Measurements from ENCODE around the gene CPPED1.

CPPED1 gene

DNA sequence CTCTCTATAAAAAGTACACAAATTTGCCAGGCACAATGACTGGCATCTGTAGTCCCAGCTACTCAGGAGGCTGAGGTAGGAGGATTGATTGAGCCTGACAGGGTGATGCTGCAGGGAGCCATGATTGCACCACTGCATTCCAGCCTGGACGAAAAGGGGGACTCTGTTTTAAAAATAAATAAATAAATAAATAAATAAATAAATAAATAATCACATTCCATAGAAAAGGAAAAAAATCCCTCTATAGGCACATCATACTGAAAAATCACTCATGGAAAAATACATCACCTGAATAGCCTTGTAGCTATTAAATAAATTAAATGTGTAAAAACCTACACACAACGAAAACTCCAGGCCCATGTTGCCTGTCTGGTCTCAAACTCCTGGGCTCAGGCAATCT lies 56.4 kb downstream of the CPPED1 start:
- Histone ChIP-seq H3K9me3 (ENCODE audit: low read depth, low read length) (no peaks in the 10 kb centered on the region), H3K9ac (ENCODE audit: insufficient read length) (no peak overlapping the region), H3K27ac (no peak overlapping the region), H3K36me3 (ENCODE audit: insufficient read depth, low read length) (no peaks in the 10 kb centered on the region), H3K4me3 (no peak overlapping the region)
- TF ChIP-seq POLR2AphosphoS5 (IDR thresholded peaks at IDR 0.05; ENCODE audit: borderline replicate concordance, low read depth, low read length) = no peak
- TF ChIP-seq EZH2 (IDR thresholded peaks at IDR 0.05) = no peak
- no peak for TF ChIP-seq FOXP2 (optimal IDR thresholded peaks at IDR 0.05; ENCODE audit: control extremely low read depth, extremely low read length, insufficient read depth)
- no peak for DNase-seq (ENCODE audit: low read depth, low spot score)

- Histone ChIP-seq H3K4me3 (no peak overlapping the region), H3K27ac (no peak overlapping the region), H3K36me3 (ENCODE audit: insufficient read depth, low read length) (no peaks in the 10 kb centered on the region), H3K9me3 (ENCODE audit: low read depth, low read length) (no peaks in the 10 kb centered on the region), H3K9ac (ENCODE audit: insufficient read length) (no peak overlapping the region)
- DNase-seq (ENCODE audit: low read depth, low spot score) = no peak
- TF ChIP-seq FOXP2 (optimal IDR thresholded peaks at IDR 0.05; ENCODE audit: control extremely low read depth, extremely low read length, insufficient read depth) (no peak), POLR2AphosphoS5 (IDR thresholded peaks at IDR 0.05; ENCODE audit: borderline replicate concordance, low read depth, low read length) (no peak), EZH2 (IDR thresholded peaks at IDR 0.05) (no peak)
Measured at GRCh38 chr16:12744860-12745259, 58.8 kb downstream of the CPPED1 start.

GRCh38 chr16:12742741-12743140 lies 60.9 kb downstream of the CPPED1 start:
- no peak for DNase-seq (ENCODE audit: low read depth, low spot score)
- TF ChIP-seq POLR2AphosphoS5 (IDR thresholded peaks at IDR 0.05; ENCODE audit: borderline replicate concordance, low read depth, low read length) = no peak
- no peak for TF ChIP-seq FOXP2 (optimal IDR thresholded peaks at IDR 0.05; ENCODE audit: control extremely low read depth, extremely low read length, insufficient read depth)
- TF ChIP-seq EZH2 (IDR thresholded peaks at IDR 0.05) = no peak
- H3K27ac ChIP-seq = no peak overlapping the region
- no peak overlapping the region for H3K9ac ChIP-seq (ENCODE audit: insufficient read length)
- no peaks in the 10 kb centered on the region for H3K36me3 ChIP-seq (ENCODE audit: insufficient read depth, low read length)
- H3K9me3 ChIP-seq (ENCODE audit: low read depth, low read length) = no peaks in the 10 kb centered on the region
- H3K4me3 ChIP-seq = no peak overlapping the region

- no peak overlapping the region for H3K9ac ChIP-seq (ENCODE audit: insufficient read length)
- no peaks in the 10 kb centered on the region for H3K9me3 ChIP-seq (ENCODE audit: low read depth, low read length)
- H3K36me3 ChIP-seq (ENCODE audit: insufficient read depth, low read length) = no peaks in the 10 kb centered on the region
- no peak for DNase-seq (ENCODE audit: low read depth, low spot score)
- H3K4me3 ChIP-seq = no peak overlapping the region
- TF ChIP-seq FOXP2 (optimal IDR thresholded peaks at IDR 0.05; ENCODE audit: control extremely low read depth, extremely low read length, insufficient read depth) = no peak
- no peak for TF ChIP-seq EZH2 (IDR thresholded peaks at IDR 0.05)
- TF ChIP-seq POLR2AphosphoS5 (IDR thresholded peaks at IDR 0.05; ENCODE audit: borderline replicate concordance, low read depth, low read length) = no peak
- H3K27ac ChIP-seq = no peak overlapping the region
Measured at GRCh38 chr16:12740986-12741610, 62.6 kb downstream of the CPPED1 start.

- no peak for DNase-seq (ENCODE audit: low read depth, low spot score)
- H3K9me3 ChIP-seq (ENCODE audit: low read depth, low read length) = no peaks in the 10 kb centered on the region
- H3K4me3 ChIP-seq = no peak overlapping the region
- H3K27ac ChIP-seq = no peak overlapping the region
- no peaks in the 10 kb centered on the region for H3K36me3 ChIP-seq (ENCODE audit: insufficient read depth, low read length)
- no peak overlapping the region for H3K9ac ChIP-seq (ENCODE audit: insufficient read length)
- TF ChIP-seq EZH2 (IDR thresholded peaks at IDR 0.05) = no peak
- no peak for TF ChIP-seq POLR2AphosphoS5 (IDR thresholded peaks at IDR 0.05; ENCODE audit: borderline replicate concordance, low read depth, low read length)
- TF ChIP-seq FOXP2 (optimal IDR thresholded peaks at IDR 0.05; ENCODE audit: control extremely low read depth, extremely low read length, insufficient read depth) = no peak
Measured at GRCh38 chr16:12739738-12740137, 63.9 kb downstream of the CPPED1 start.

DNA sequence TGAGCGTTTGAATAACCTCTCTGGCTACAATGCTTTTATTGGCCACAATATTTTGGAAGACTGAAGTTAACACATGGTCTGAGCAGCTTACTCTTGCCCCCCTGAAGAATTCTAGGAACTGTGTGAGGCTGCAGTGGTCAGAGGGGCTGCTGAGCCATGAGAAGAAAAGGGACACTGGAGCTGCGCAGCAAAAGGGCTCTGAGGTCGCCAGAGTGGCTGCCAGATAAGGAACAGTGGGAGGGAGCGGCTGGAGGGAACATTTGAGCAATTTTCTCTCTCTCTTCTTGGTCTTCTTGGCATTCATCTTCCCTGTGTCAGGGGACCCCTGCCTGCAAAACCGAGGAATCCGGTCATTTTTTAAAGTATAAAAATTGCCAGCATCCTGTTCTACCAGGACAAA lies 66.1 kb downstream of the CPPED1 start:
- Histone ChIP-seq H3K9ac (ENCODE audit: insufficient read length) (no peak overlapping the region), H3K36me3 (ENCODE audit: insufficient read depth, low read length) (no peaks in the 10 kb centered on the region), H3K4me3 (no peak overlapping the region), H3K9me3 (ENCODE audit: low read depth, low read length) (no peaks in the 10 kb centered on the region), H3K27ac (no peak overlapping the region)
- no peak for TF ChIP-seq EZH2 (IDR thresholded peaks at IDR 0.05)
- TF ChIP-seq POLR2AphosphoS5 (IDR thresholded peaks at IDR 0.05; ENCODE audit: borderline replicate concordance, low read depth, low read length) = no peak
- TF ChIP-seq FOXP2 (optimal IDR thresholded peaks at IDR 0.05; ENCODE audit: control extremely low read depth, extremely low read length, insufficient read depth) = no peak
- no peak for DNase-seq (ENCODE audit: low read depth, low spot score)

DNA sequence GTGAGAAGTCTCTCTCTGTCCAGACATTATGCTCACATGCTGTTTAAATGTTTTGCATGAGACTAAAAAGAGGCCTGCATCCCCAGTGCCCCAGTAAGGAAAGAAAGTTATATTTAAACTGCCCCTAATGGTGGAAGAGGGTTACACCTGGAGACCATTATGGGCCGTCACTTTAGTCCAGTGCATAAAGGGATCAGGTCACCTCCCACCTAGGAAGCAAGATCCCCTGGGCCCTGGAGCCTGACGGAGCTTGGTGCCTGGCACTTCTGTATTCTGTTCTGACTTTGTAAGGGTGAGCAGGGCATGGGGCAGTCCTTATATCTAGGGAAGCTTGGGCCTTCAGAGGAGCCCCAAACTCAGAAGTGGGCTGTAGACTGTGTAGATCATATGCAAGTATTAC lies 67.9 kb downstream of the CPPED1 start:
- H3K9me3 ChIP-seq (ENCODE audit: low read depth, low read length) = no peaks in the 10 kb centered on the region
- H3K4me3 ChIP-seq = no peak overlapping the region
- no peak overlapping the region for H3K27ac ChIP-seq
- H3K9ac ChIP-seq (ENCODE audit: insufficient read length) = no peak overlapping the region
- TF ChIP-seq POLR2AphosphoS5 (IDR thresholded peaks at IDR 0.05; ENCODE audit: borderline replicate concordance, low read depth, low read length) (no peak), EZH2 (IDR thresholded peaks at IDR 0.05) (no peak), FOXP2 (optimal IDR thresholded peaks at IDR 0.05; ENCODE audit: control extremely low read depth, extremely low read length, insufficient read depth) (no peak)
- no peaks in the 10 kb centered on the region for H3K36me3 ChIP-seq (ENCODE audit: insufficient read depth, low read length)
- DNase-seq (ENCODE audit: low read depth, low spot score) = no peak

- Histone ChIP-seq H3K27ac (no peak overlapping the region), H3K4me3 (no peak overlapping the region), H3K9ac (ENCODE audit: insufficient read length) (no peak overlapping the region), H3K9me3 (ENCODE audit: low read depth, low read length) (no peaks in the 10 kb centered on the region), H3K36me3 (ENCODE audit: insufficient read depth, low read length) (no peaks in the 10 kb centered on the region)
- TF ChIP-seq EZH2 (IDR thresholded peaks at IDR 0.05) (no peak), FOXP2 (optimal IDR thresholded peaks at IDR 0.05; ENCODE audit: control extremely low read depth, extremely low read length, insufficient read depth) (no peak), POLR2AphosphoS5 (IDR thresholded peaks at IDR 0.05; ENCODE audit: borderline replicate concordance, low read depth, low read length) (no peak)
- DNase-seq (ENCODE audit: low read depth, low spot score) = no peak
Measured at GRCh38 chr16:12732600-12732999, 71.1 kb downstream of the CPPED1 start.

- no peaks in the 10 kb centered on the region for H3K9me3 ChIP-seq (ENCODE audit: low read depth, low read length)
- no peak overlapping the region for H3K4me3 ChIP-seq
- H3K9ac ChIP-seq (ENCODE audit: insufficient read length) = no peak overlapping the region
- no peak overlapping the region for H3K27ac ChIP-seq
- TF ChIP-seq POLR2AphosphoS5 (IDR thresholded peaks at IDR 0.05; ENCODE audit: borderline replicate concordance, low read depth, low read length) = no peak
- TF ChIP-seq FOXP2 (optimal IDR thresholded peaks at IDR 0.05; ENCODE audit: control extremely low read depth, extremely low read length, insufficient read depth) = no peak
- TF ChIP-seq EZH2 (IDR thresholded peaks at IDR 0.05) = no peak
- H3K36me3 ChIP-seq (ENCODE audit: insufficient read depth, low read length) = no peaks in the 10 kb centered on the region
- DNase-seq (ENCODE audit: low read depth, low spot score) = no peak
Measured at GRCh38 chr16:12729448-12729847, 74.2 kb downstream of the CPPED1 start.
